Stimulated activated CD4-positive, alpha-beta T cell treated with anti-CD3 and anti-CD28 coated beads, Interleukin-12 subunit alpha, Interleukin-12 subunit beta, amount 100 ng/mL, for 4 hours (primary cell): ENCODE results near the gene GCNT2.
"Not testable (repeated sequence)": the region's sequence is repeated elsewhere in the genome, so short reads cannot be mapped to it uniquely, and the experiment has no call there.

Experiments used
- DNase-seq: peaks from one replicate; pipeline ENCODE4 v3.0.0-alpha.2; 2020

GCNT2 gene

GRCh38 chr6:10582774-10583508 lies 61.8 kb downstream of the GCNT2 start:
- DNase-seq = no peak

- DNase-seq = no peak
Measured at GRCh38 chr6:10583509-10583901, 62.4 kb downstream of the GCNT2 start.

- DNase-seq = no peak
Measured at GRCh38 chr6:10584607-10585006, 63.5 kb downstream of the GCNT2 start.

- DNase-seq = no peak
Measured at GRCh38 chr6:10585209-10585845, 64.2 kb downstream of the GCNT2 start.

- no peak for DNase-seq
Measured at GRCh38 chr6:10586302-10586701, 65.2 kb downstream of the GCNT2 start.

- no peak for DNase-seq
Measured at GRCh38 chr6:10587656-10588406, 66.7 kb downstream of the GCNT2 start.

GRCh38 chr6:10588562-10589428 lies 67.6 kb downstream of the GCNT2 start:
- no peak for DNase-seq

GRCh38 chr6:10589429-10589727 lies 68.2 kb downstream of the GCNT2 start:
- no peak for DNase-seq

GRCh38 chr6:10589983-10590382 lies 68.8 kb downstream of the GCNT2 start:
- DNase-seq = no peak

- DNase-seq = no peak
Measured at GRCh38 chr6:10591422-10592160, 70.4 kb downstream of the GCNT2 start.

- DNase-seq = no peak
Measured at GRCh38 chr6:10595731-10596664, 74.8 kb downstream of the GCNT2 start.

- no peak for DNase-seq
Measured at GRCh38 chr6:10597499-10598001, 76.4 kb downstream of the GCNT2 start.

GRCh38 chr6:10598084-10598960 lies 77.2 kb downstream of the GCNT2 start:
- no peak for DNase-seq

- DNase-seq = no peak
Measured at GRCh38 chr6:10599046-10599445, 77.9 kb downstream of the GCNT2 start.

- DNase-seq = not testable (repeated sequence)
Measured at GRCh38 chr6:10600681-10601080, 79.5 kb downstream of the GCNT2 start.

- DNase-seq = no peak
Measured at GRCh38 chr6:10603219-10603618, 82.1 kb downstream of the GCNT2 start.

- no peak for DNase-seq
Measured at GRCh38 chr6:10609038-10609437, 87.9 kb downstream of the GCNT2 start.

- no peak for DNase-seq
Measured at GRCh38 chr6:10610289-10610688, 89.1 kb downstream of the GCNT2 start.

GRCh38 chr6:10612161-10612560 lies 91.0 kb downstream of the GCNT2 start:
- DNase-seq = no peak

GRCh38 chr6:10613077-10613476 lies 91.9 kb downstream of the GCNT2 start:
- DNase-seq = no peak
